ENCODE data around the gene CYFIP2.

Gene CYFIP2

GRCh38 chr5:157378509-157378908, 112.6 kb downstream of the CYFIP2 start:
- no peaks in the 10 kb centered on the region for H3K9me3 Mint-ChIP-seq
- peaks cover 6% of the 10 kb centered on the region for H3K36me3 Mint-ChIP-seq (ENCODE audit: low read depth)
- DNase-seq = no peak

DNA sequence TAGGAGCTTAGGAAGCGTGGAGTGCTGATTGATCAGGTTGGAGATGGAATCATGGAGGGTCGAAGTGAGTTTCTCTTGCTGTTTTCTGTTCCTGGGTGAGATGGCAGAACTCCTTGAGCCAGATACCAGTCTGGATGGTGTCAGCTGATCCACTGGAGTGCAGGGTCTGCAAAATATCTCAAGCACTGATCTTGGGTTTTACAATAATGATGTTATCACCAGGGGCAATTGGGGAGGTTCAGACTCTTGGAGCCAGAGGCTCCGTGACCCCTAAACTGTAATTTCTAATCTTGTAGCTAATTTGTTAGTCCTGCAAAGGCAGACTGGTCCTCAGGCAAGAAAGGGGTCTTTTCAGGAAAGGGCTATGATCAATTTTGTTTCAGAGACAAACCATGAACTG, 114.1 kb downstream of the CYFIP2 start:
- TF ChIP-seq, protein P1, sequence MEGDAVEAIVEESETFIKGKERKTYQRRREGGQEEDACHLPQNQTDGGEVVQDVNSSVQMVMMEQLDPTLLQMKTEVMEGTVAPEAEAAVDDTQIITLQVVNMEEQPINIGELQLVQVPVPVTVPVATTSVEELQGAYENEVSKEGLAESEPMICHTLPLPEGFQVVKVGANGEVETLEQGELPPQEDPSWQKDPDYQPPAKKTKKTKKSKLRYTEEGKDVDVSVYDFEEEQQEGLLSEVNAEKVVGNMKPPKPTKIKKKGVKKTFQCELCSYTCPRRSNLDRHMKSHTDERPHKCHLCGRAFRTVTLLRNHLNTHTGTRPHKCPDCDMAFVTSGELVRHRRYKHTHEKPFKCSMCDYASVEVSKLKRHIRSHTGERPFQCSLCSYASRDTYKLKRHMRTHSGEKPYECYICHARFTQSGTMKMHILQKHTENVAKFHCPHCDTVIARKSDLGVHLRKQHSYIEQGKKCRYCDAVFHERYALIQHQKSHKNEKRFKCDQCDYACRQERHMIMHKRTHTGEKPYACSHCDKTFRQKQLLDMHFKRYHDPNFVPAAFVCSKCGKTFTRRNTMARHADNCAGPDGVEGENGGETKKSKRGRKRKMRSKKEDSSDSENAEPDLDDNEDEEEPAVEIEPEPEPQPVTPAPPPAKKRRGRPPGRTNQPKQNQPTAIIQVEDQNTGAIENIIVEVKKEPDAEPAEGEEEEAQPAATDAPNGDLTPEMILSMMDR (IDR thresholded peaks at IDR 0.05) = no peak
- H3K9me3 Mint-ChIP-seq = no peaks in the 10 kb centered on the region
- H3K27me3 Mint-ChIP-seq (ENCODE audit: low read depth, poor library complexity) = no peaks in the 10 kb centered on the region
- peaks cover 14% of the 10 kb centered on the region for H3K36me3 Mint-ChIP-seq (ENCODE audit: low read depth)
- DNase-seq = no peak
- H3K4me3 Mint-ChIP-seq = no peak overlapping the region
- H3K27ac Mint-ChIP-seq = no peak overlapping the region
- peaks cover 15% of the 10 kb centered on the region for H3K4me1 Mint-ChIP-seq

More at GRCh38 chr5:157378509-157378908, 112.6 kb downstream of the CYFIP2 start:
- TF ChIP-seq, protein P1 (IDR thresholded peaks at IDR 0.05) = no peak
- H3K27me3 Mint-ChIP-seq (ENCODE audit: low read depth, poor library complexity) = no peaks in the 10 kb centered on the region
- no peak overlapping the region for H3K4me3 Mint-ChIP-seq
- H3K27ac Mint-ChIP-seq = no peak overlapping the region
- peaks cover 5% of the 10 kb centered on the region for H3K4me1 Mint-ChIP-seq

DNA sequence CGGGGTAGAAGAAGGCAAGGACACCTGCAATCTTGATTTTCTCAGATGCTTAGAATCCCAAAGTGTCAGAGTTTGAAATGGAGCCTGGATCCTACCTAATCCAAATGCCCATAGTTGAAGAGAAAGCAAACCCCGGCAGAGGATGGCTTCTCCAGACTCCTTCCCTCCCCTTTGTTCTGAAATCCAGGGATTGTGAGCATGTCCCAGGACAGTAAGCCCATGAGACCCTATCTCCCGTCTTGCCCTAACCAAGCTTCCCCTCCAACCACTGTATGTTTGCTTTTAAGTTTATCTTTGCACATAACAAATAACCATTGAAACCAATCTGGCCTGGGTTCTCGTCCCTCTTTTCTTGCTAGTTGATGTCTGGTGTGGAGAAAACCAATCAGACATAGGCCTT, 115.8 kb downstream of the CYFIP2 start:
- TF ChIP-seq, protein P1 (IDR thresholded peaks at IDR 0.05) = no peak
- H3K27ac Mint-ChIP-seq = no peak overlapping the region

GRCh38 chr5:157382996-157383800, 117.3 kb downstream of the CYFIP2 start:
- Mint-ChIP-seq H3K4me3 (no peak overlapping the region), H3K27ac (no peak overlapping the region), H3K36me3 (ENCODE audit: low read depth) (peaks cover 8% of the 10 kb centered on the region), H3K27me3 (ENCODE audit: low read depth, poor library complexity) (no peaks in the 10 kb centered on the region), H3K4me1 (peaks cover 30% of the 10 kb centered on the region), H3K9me3 (no peaks in the 10 kb centered on the region)
- no peak for DNase-seq
- TF ChIP-seq, protein P1 (IDR thresholded peaks at IDR 0.05) = no peak

More for the DNA sequence above, 115.8 kb downstream of the CYFIP2 start:
- H3K4me1 Mint-ChIP-seq = peaks cover 24% of the 10 kb centered on the region
- no peak overlapping the region for H3K4me3 Mint-ChIP-seq
- peaks cover 8% of the 10 kb centered on the region for H3K36me3 Mint-ChIP-seq (ENCODE audit: low read depth)
- DNase-seq = no peak
- no peaks in the 10 kb centered on the region for H3K27me3 Mint-ChIP-seq (ENCODE audit: low read depth, poor library complexity)
- no peaks in the 10 kb centered on the region for H3K9me3 Mint-ChIP-seq

DNA sequence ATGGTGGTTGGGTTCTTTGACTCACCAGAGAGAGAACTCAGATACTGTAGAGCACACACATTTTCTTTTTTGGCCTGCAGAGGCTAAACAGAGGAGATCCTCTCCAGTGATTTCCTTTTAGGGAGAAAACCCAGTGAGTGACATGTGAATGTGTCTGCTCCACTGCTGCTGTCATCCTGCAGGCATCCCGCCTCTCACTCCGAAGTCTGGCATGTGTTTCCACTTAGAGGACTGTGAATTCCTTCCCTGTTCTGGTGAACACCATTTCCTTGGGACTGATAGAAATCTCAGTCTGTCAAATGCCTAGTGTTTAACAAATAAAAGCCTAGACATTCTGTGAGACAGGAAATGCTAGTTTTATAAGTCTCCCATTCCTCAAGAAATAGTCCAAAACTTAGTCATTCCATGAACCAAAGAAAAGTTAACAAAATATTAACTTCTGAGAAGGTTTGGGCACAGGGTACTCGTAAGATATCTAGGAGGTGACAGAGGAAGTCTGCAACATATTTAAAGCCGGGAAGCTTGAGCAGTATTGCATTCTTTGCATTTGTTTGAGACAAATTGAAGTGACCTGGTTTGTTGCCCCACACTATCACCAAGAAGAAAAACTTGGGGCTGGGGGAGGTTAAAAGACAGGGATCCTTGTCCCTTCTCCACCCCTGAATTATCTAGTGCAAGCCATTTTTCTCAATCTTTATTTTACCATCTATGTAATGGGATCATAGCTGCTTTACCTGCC, 119.2 kb downstream of the CYFIP2 start:
- Mint-ChIP-seq H3K4me1 (peaks cover 30% of the 10 kb centered on the region), H3K9me3 (no peaks in the 10 kb centered on the region), H3K27me3 (ENCODE audit: low read depth, poor library complexity) (no peaks in the 10 kb centered on the region), H3K27ac (peak overlapping the region; percentile 69), H3K36me3 (ENCODE audit: low read depth) (peaks cover 8% of the 10 kb centered on the region), H3K4me3 (no peak overlapping the region)
- TF ChIP-seq, protein P1 (IDR thresholded peaks at IDR 0.05) = no peak
- DNase-seq = no peak
